ENCODE data around the gene CHPF2. TPM values are rescaled to one million over a fixed set of nuclear protein-coding genes. Genes with fewer than 3 reads are reported as not detected.

CHPF2 gene
- total RNA-seq, 6 experiments from 2014 or later, result 125 to 171 (median 138) TPM

GRCh38 chr7:151229249-151229648 is 3.0 kb upstream of the CHPF2 start:
- peaks cover 4% of the 10 kb centered on the region for H3K27me3 Mint-ChIP-seq (ENCODE audit: insufficient read depth)
- TF ChIP-seq CTCF (IDR thresholded peaks at IDR 0.05), result no peak
- H3K36me3 Mint-ChIP-seq (ENCODE audit: low read depth), result peaks cover 36% of the 10 kb centered on the region
- H3K9me3 Mint-ChIP-seq, result no peaks in the 10 kb centered on the region
- H3K4me1 Mint-ChIP-seq (ENCODE audit: low read depth), result peaks cover 58% of the 10 kb centered on the region
- no peak for DNase-seq
- H3K27ac Mint-ChIP-seq, result no peak overlapping the region
- no peak overlapping the region for H3K4me3 Mint-ChIP-seq

DNA sequence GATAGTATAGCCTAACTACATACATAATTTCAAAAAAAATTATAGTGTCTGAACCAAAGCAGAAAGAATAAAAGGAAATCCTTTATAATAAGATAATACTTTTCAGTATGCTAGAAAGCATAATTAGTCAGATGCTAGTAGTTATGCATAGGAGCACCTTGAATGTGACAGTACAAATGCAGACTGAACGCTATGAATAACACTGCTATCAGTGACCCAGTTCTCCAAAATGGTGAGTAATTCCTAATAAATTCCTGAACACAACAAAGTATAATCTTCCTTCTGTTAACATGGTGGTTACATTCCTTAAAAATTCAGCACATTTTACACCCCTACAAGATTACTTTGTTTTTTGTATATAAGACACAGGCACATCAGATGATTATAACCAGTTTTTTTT is 1.2 kb upstream of the CHPF2 start:
- peak overlapping the region; percentile 99; the same call in 1 of the 2 replicates for H3K27ac Mint-ChIP-seq
- H3K36me3 Mint-ChIP-seq (ENCODE audit: low read depth), result peaks cover 20% of the 10 kb centered on the region
- no peak for TF ChIP-seq CTCF (IDR thresholded peaks at IDR 0.05)

GRCh38 chr7:151232917-151233701 is 826 bp downstream of the CHPF2 start:
- peak; percentile 85 for DNase-seq
- peak overlapping the region; percentile 99 for H3K4me3 Mint-ChIP-seq
- peaks cover 4% of the 10 kb centered on the region for H3K27me3 Mint-ChIP-seq (ENCODE audit: insufficient read depth)
- H3K27ac Mint-ChIP-seq, result peak overlapping the region; percentile 99
- H3K4me1 Mint-ChIP-seq (ENCODE audit: low read depth), result peaks cover 49% of the 10 kb centered on the region
- no peaks in the 10 kb centered on the region for H3K9me3 Mint-ChIP-seq
- H3K36me3 Mint-ChIP-seq (ENCODE audit: low read depth), result peaks cover 19% of the 10 kb centered on the region
- TF ChIP-seq CTCF (IDR thresholded peaks at IDR 0.05), result no peak

More for the DNA sequence above, 1.2 kb upstream of the CHPF2 start:
- no peaks in the 10 kb centered on the region for H3K9me3 Mint-ChIP-seq
- H3K4me3 Mint-ChIP-seq, result peak overlapping the region; percentile 99; the same call in 1 of the 2 replicates
- H3K4me1 Mint-ChIP-seq (ENCODE audit: low read depth), result peaks cover 55% of the 10 kb centered on the region
- DNase-seq, result no peak
- H3K27me3 Mint-ChIP-seq (ENCODE audit: insufficient read depth), result peaks cover 4% of the 10 kb centered on the region

DNA sequence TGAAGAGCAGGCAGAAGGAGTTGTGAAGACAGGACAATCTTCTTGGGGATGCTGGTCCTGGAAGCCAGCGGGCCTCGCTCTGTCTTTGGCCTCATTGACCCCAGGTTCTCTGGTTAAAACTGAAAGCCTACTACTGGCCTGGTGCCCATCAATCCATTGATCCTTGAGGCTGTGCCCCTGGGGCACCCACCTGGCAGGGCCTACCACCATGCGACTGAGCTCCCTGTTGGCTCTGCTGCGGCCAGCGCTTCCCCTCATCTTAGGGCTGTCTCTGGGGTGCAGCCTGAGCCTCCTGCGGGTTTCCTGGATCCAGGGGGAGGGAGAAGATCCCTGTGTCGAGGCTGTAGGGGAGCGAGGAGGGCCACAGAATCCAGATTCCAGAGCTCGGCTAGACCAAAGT is 1.5 kb downstream of the CHPF2 start:
- no peak for TF ChIP-seq CTCF (IDR thresholded peaks at IDR 0.05)
- Mint-ChIP-seq H3K36me3 (ENCODE audit: low read depth) (peaks cover 19% of the 10 kb centered on the region), H3K27me3 (ENCODE audit: insufficient read depth) (peaks cover 7% of the 10 kb centered on the region), H3K9me3 (no peaks in the 10 kb centered on the region), H3K27ac (peak overlapping the region; percentile 99), H3K4me3 (peak overlapping the region; percentile 99), H3K4me1 (ENCODE audit: low read depth) (peaks cover 44% of the 10 kb centered on the region)
- DNase-seq, result no peak

DNA sequence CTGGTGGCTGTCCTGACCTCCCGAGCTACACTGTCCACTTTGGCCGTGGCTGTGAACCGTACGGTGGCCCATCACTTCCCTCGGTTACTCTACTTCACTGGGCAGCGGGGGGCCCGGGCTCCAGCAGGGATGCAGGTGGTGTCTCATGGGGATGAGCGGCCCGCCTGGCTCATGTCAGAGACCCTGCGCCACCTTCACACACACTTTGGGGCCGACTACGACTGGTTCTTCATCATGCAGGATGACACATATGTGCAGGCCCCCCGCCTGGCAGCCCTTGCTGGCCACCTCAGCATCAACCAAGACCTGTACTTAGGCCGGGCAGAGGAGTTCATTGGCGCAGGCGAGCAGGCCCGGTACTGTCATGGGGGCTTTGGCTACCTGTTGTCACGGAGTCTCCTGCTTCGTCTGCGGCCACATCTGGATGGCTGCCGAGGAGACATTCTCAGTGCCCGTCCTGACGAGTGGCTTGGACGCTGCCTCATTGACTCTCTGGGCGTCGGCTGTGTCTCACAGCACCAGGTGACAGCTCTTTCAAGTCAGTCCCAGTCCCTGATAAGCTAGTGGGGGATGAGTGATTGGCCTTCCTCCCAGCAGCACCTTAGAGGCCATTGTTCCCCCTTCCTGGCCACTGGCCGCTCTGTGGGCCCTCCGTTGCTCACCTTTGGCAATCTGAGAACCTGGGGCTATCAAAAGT is 3.0 kb downstream of the CHPF2 start:
- Mint-ChIP-seq H3K9me3 (no peaks in the 10 kb centered on the region), H3K4me1 (ENCODE audit: low read depth) (peaks cover 44% of the 10 kb centered on the region), H3K27ac (no peak overlapping the region), H3K4me3 (0 out of 2 replicates have a peak overlapping the region, but pooled peaks have one; percentile 26), H3K36me3 (ENCODE audit: low read depth) (peaks cover 22% of the 10 kb centered on the region), H3K27me3 (ENCODE audit: insufficient read depth) (peaks cover 10% of the 10 kb centered on the region)
- no peak for DNase-seq
- no peak for TF ChIP-seq CTCF (IDR thresholded peaks at IDR 0.05)

All from HFFc6 (cell line).